Gastrocnemius medialis (tissue), 4 donors: ENCODE results near the gene WDR17. TPM values are rescaled to one million over a fixed set of nuclear protein-coding genes. Genes with fewer than 3 reads are reported as not detected.

Experiments used
- ATAC-seq, 2 donors: fragments of 150-250 bp; one replicate each; pipeline ENCODE4 v1.9.1; 2016
- DNase-seq, 2 donors: peaks; one replicate each; pipeline ENCODE4 v3.0.0-alpha.2; 2019
- H3K27ac ChIP-seq, 4 donors: fragments of 200-600 bp; sonication (generic); 1 replicate in 1 of 4; 2 replicates in 3 of 4; pipeline ENCODE4 v1.5.1; 2016 to 2018; ENCODE audit warnings: mild to moderate bottlenecking in 2 of 4, moderate library complexity in 1 of 4
- H3K27me3 ChIP-seq, 3 donors: fragments of 200-600 bp; sonication (generic) in 2 of 3; 1 replicate in 1 of 3; 2 replicates in 2 of 3; pipeline versions ENCODE4 v1.5.1 to v1.6.0; 2016 to 2019; ENCODE audit warnings: mild to moderate bottlenecking in 1 of 3, moderate library complexity in 1 of 3
- H3K36me3 ChIP-seq, 2 donors: fragments of 200-600 bp; sonication (generic) in 1 of 2; one replicate each; pipeline ENCODE4 v1.5.1; 2017 to 2018
- H3K4me1 ChIP-seq, 2 donors: fragments of 200-600 bp; sonication (generic) in 1 of 2; one replicate each; pipeline ENCODE4 v1.5.1; 2016 to 2017; ENCODE audit warnings: mild to moderate bottlenecking in 2 of 2
- H3K4me3 ChIP-seq, 4 donors: fragments of 200-600 bp; sonication (generic) in 3 of 4; 1 replicate in 1 of 4; 2 replicates in 3 of 4; pipeline ENCODE4 v1.5.1; 2016 to 2019; ENCODE audit warnings: mild to moderate bottlenecking in 2 of 4
- H3K9me3 ChIP-seq, 3 donors: fragments of 200-600 bp; sonication (generic) in 2 of 3; 1 replicate in 1 of 3; 2 replicates in 2 of 3; pipeline ENCODE4 v1.5.1; 2016 to 2019
- POLR2A ChIP-seq, 2 donors: fragments of 450-650 bp; IDR thresholded peaks; one replicate each; pipeline ENCODE4 v1.6.1; 2017; ENCODE audit warnings: antibody characterized with exemption in 2 of 2, mild to moderate bottlenecking in 2 of 2, moderate library complexity in 2 of 2
- in situ Hi-C, 4 donors: fragments of 200-750 bp; cut with MboI; loops; one replicate each; pipeline versions ENCODE4 v1.15.0 to v1.8.0; 2017; ENCODE audit warnings: low sequenced_read_pairs in 4 of 4
- intact Hi-C: fragments of 100-400 bp; cut with DNase I; formaldehyde crosslinking; loops from one replicate; pipeline ENCODE4 v1.15.1; 2023; ENCODE audit warnings: low total_unique reads
- total RNA-seq, 4 donors: library from RNA; depleted of rRNA; stranded (reverse); fragments of >200 nt; gene quantifications; one replicate each; pipeline versions ENCODE4 v1.1.0 to v1.2.3, GENCODE V29; 2016
- TF ChIP-seq, protein P1 (sequence below), 5 experiments: fragments of 450-650 bp in 3 of 5; fragments of 200-600 bp in 2 of 5; sonication (generic) in 2 of 5; IDR thresholded peaks in 4 of 5; conservative IDR thresholded peaks in 1 of 5; 1 replicate in 4 of 5; 2 replicates in 1 of 5; pipeline ENCODE4 v1.5.1; 2016 to 2019; ENCODE audit warnings: antibody characterized with exemption in 5 of 5, mild to moderate bottlenecking in 3 of 5, moderate library complexity in 3 of 5

Gene WDR17
- total RNA-seq, 4 donors from 2014 or later, result 0.10 to 0.36 (median 0.14) TPM

DNA sequence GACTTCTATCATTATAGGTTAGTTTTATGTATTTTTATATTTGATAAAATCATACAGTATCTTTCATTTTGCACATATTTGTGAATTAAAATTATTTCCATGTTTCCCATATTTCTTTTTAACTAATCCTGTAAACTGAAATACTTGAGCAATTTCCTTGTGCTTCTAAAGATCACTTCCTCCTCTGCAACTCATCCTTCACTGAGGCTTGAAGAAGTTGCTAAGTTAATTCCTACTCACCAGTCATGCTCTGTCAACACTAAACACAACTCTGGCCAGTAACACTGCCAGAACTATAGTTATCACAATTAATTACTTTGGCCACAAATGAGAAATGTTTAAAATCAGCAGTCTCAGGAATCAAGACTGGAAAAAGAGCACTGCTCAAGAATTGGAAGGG lies 123.0 kb downstream of the WDR17 start:
- DNase-seq (no peak), ATAC-seq (no peak)
- in situ Hi-C loops, result no loop called here
- H3K36me3 ChIP-seq, result no peaks in the 10 kb centered on the region
- H3K4me1 ChIP-seq, result peaks cover 66 to 77% of the 10 kb centered on the region in 2 donors
- no peaks in the 10 kb centered on the region for H3K27me3 ChIP-seq
- H3K27ac ChIP-seq, result peak overlapping the region; percentile 82 to 91 (median 86)
- intact Hi-C loops, result no loop called here
- no peak for TF ChIP-seq POLR2A (IDR thresholded peaks at IDR 0.05)
- TF ChIP-seq, protein P1, sequence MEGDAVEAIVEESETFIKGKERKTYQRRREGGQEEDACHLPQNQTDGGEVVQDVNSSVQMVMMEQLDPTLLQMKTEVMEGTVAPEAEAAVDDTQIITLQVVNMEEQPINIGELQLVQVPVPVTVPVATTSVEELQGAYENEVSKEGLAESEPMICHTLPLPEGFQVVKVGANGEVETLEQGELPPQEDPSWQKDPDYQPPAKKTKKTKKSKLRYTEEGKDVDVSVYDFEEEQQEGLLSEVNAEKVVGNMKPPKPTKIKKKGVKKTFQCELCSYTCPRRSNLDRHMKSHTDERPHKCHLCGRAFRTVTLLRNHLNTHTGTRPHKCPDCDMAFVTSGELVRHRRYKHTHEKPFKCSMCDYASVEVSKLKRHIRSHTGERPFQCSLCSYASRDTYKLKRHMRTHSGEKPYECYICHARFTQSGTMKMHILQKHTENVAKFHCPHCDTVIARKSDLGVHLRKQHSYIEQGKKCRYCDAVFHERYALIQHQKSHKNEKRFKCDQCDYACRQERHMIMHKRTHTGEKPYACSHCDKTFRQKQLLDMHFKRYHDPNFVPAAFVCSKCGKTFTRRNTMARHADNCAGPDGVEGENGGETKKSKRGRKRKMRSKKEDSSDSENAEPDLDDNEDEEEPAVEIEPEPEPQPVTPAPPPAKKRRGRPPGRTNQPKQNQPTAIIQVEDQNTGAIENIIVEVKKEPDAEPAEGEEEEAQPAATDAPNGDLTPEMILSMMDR (IDR thresholded peaks at IDR 0.05 in 4 of 5, conservative IDR thresholded peaks at IDR 0.05 in 1 of 5), result no peak
- H3K9me3 ChIP-seq, result no peaks in the 10 kb centered on the region
- H3K4me3 ChIP-seq, result no peak overlapping the region

DNA sequence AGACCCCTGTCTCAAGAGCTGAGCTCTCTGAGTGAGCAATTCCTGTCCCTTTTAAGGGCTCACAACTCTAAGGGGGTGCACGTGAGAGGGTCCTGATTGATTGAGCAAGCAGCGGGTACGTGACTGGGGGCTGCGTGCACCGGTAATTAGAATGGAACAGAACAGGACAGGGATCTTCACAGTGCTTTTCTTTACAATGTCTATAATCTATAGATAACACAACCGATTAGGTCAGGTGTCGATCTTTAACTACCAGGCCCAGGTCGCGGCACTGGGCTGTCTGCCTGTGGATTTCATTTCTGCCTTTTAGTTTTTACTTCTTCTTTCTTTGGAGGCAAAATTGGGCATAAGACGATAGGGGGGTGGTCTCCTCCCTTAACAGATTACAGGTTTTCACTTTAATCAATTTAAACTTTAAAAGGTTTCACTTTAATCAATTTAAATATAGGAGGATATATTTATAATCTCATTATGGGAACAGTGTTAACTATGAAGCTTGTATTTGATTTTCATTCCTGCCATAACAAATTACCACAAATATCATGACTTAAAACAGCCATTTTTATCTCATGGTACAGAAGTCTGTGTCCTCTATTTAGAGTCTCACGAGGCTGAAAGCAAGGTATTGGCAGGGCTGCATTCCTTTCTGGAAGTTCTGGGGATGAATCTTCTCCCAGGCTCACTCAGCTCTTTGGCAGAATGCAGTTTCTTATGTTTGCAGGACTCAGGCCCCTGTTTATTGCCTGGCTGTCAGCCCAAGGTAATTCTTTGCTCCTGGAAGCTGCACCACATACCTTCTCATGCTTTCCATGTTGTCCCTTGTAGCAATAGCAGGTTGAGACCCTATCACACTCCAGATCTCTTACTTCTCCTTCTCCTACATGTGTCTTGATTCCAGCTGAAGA lies 124.5 kb downstream of the WDR17 start:
- Histone ChIP-seq H3K36me3 (no peaks in the 10 kb centered on the region), H3K27ac (peak overlapping the region; percentile 82 to 91 (median 86)), H3K9me3 (no peaks in the 10 kb centered on the region), H3K4me3 (no peak overlapping the region), H3K4me1 (peaks cover 62 to 69% of the 10 kb centered on the region in 2 donors), H3K27me3 (no peaks in the 10 kb centered on the region)
- intact Hi-C loops (no loop called here), in situ Hi-C loops (no loop called here)
- ATAC-seq (no peak), DNase-seq (no peak)
- no peak for TF ChIP-seq POLR2A (IDR thresholded peaks at IDR 0.05)
- TF ChIP-seq, protein P1 (IDR thresholded peaks at IDR 0.05 in 4 of 5, conservative IDR thresholded peaks at IDR 0.05 in 1 of 5), result no peak

DNA sequence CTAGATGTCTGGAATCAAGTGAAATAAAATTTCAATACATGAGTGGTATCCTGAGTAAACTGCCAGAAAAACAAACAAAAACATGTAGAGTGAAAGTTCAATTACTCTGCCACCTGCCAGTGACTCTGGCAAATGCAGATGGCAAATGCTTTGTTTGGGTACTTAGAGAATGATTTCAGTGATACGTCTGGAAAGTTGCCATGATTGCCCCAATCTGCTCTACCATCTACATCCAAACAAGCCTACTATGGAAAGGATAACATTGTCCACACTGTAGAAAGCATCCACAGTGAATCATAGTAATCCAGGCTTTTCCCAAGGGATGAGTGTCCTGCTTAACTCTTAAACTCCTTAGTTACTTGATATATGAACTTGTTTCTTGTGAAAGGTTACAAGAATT lies 126.3 kb downstream of the WDR17 start:
- H3K27ac ChIP-seq, result peak overlapping the region; percentile 56 to 93 (median 86)

DNA sequence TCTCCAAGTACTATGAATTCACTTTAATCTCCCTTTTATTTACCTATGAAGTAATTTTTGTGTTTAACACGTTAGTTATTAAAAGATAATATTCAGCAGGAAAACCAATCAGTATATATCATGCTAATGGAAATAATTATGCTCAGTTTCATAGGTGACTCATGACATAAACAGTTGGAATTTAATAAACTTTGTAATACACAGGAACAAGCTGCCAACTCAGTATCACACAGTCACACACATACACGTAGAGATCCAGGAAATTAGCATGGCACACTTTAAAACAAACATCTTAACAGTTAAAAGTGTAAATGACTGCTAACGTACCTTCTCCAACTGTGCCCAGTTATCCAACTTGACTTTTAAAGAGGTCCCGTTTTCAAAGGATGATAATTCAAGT lies 127.5 kb downstream of the WDR17 start:
- TF ChIP-seq, protein P1 (IDR thresholded peaks at IDR 0.05 in 4 of 5, conservative IDR thresholded peaks at IDR 0.05 in 1 of 5), result no peak
- TF ChIP-seq POLR2A (IDR thresholded peaks at IDR 0.05), result no peak
- in situ Hi-C loops, result no loop called here
- peak overlapping the region; percentile 56 to 93 (median 86) for H3K27ac ChIP-seq

More for the DNA sequence above, 126.3 kb downstream of the WDR17 start:
- DNase-seq (no peak), ATAC-seq (no peak)
- intact Hi-C loops (no loop called here), in situ Hi-C loops (no loop called here)
- no peak overlapping the region for H3K4me3 ChIP-seq
- H3K27me3 ChIP-seq, result no peaks in the 10 kb centered on the region
- TF ChIP-seq, protein P1 (IDR thresholded peaks at IDR 0.05 in 4 of 5, conservative IDR thresholded peaks at IDR 0.05 in 1 of 5), result no peak
- TF ChIP-seq POLR2A (IDR thresholded peaks at IDR 0.05), result no peak
- H3K9me3 ChIP-seq, result no peaks in the 10 kb centered on the region
- H3K4me1 ChIP-seq, result peaks cover 51 to 53% of the 10 kb centered on the region in 2 donors
- H3K36me3 ChIP-seq, result no peaks in the 10 kb centered on the region

More for the DNA sequence above, 127.5 kb downstream of the WDR17 start:
- no peaks in the 10 kb centered on the region for H3K27me3 ChIP-seq
- H3K4me3 ChIP-seq, result no peak overlapping the region
- H3K4me1 ChIP-seq, result peaks cover 40 to 42% of the 10 kb centered on the region in 2 donors
- H3K9me3 ChIP-seq, result no peaks in the 10 kb centered on the region
- H3K36me3 ChIP-seq, result no peaks in the 10 kb centered on the region
- DNase-seq (no peak), ATAC-seq (no peak)
- intact Hi-C loops, result no loop called here
